Amniotic epithelial cell (primary cell): ENCODE measurements around the gene HSPA2.
A peak's percentile ranks its signal among the peaks of the same experiment; 100 is the strongest.
"Not testable (repeated sequence)": the region's sequence is repeated elsewhere in the genome, so short reads cannot be mapped to it uniquely, and the experiment has no call there.

ENCODE experiments used
- DNase-seq: peaks from one replicate; pipeline ENCODE4 v3.0.0-alpha.2; 2010; ENCODE audit warnings: low read depth

The HSPA2 gene

GRCh38 chr14:64515053-64515452 is 25.5 kb upstream of the HSPA2 start:
- DNase-seq, result no peak

DNA sequence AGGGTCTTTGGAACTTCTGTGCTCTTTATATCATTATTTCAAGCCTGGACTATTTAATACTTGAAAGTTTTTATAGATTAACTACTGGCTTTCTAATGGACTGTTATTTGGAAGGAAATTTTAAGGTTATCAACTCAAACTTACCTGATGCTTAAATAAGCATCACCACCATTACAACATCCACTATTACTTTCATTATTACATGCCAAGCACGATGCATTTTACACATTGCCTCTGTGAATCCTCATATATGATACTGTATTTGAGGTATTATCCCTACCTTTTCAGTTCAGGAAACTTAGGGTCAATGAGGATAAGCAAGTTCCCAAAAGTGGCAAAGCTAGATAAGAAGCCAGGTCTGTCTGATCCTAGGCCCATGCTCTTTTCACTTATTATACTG is 23.6 kb upstream of the HSPA2 start:
- no peak for DNase-seq

GRCh38 chr14:64517667-64518066 is 22.9 kb upstream of the HSPA2 start:
- DNase-seq, result not testable (repeated sequence)

DNA sequence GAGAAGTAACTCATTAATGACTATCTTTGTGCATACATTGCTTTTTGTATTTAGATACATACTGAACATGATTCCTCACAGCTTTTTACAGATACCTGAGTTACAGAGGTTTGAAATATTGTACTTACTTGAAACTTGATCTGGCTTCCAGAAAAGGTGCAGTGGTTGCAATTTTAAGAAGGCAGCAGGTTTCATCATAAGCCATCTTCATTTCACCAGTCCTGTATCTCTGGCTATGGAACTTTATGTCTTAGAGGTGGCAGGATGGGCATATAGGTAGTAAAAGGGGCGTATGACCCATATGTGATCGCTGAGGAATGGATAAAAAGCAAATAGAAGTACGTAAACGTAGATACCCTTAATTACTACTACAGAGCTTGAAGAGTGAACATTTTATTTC is 22.3 kb upstream of the HSPA2 start:
- no peak for DNase-seq

- DNase-seq, result no peak
These were observed 19.8 kb upstream of the HSPA2 start for GRCh38 chr14:64520699-64521098.

DNA sequence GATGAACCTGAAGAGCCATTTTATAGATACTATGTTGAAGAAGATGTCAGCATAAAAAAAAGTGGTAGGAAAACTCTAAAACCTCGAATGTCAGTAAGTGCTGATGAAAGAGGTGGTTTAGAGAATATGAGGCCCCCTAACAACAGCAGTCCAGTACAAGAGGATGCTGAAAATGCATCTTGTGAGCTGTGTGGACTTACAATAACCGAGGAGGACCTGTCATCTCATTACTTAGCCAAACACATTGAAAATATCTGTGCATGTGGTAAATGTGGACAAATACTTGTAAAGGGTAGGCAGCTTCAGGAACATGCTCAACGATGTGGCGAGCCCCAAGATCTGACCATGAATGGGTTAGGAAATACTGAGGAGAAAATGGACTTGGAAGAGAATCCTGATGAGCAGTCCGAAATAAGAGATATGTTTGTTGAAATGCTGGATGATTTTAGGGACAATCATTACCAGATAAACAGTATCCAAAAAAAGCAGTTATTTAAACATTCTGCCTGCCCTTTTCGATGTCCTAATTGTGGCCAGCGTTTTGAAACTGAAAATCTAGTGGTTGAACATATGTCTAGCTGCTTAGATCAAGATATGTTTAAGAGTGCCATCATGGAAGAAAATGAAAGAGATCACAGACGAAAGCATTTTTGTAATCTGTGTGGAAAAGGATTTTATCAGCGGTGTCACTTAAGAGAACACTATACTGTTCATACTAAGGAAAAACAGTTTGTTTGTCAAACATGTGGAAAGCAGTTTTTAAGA is 17.8 kb upstream of the HSPA2 start:
- no peak for DNase-seq

GRCh38 chr14:64525354-64525753 is 15.2 kb upstream of the HSPA2 start:
- DNase-seq, result no peak

- DNase-seq, result no peak
These were observed 9.0 kb upstream of the HSPA2 start for GRCh38 chr14:64531567-64531966.

DNA sequence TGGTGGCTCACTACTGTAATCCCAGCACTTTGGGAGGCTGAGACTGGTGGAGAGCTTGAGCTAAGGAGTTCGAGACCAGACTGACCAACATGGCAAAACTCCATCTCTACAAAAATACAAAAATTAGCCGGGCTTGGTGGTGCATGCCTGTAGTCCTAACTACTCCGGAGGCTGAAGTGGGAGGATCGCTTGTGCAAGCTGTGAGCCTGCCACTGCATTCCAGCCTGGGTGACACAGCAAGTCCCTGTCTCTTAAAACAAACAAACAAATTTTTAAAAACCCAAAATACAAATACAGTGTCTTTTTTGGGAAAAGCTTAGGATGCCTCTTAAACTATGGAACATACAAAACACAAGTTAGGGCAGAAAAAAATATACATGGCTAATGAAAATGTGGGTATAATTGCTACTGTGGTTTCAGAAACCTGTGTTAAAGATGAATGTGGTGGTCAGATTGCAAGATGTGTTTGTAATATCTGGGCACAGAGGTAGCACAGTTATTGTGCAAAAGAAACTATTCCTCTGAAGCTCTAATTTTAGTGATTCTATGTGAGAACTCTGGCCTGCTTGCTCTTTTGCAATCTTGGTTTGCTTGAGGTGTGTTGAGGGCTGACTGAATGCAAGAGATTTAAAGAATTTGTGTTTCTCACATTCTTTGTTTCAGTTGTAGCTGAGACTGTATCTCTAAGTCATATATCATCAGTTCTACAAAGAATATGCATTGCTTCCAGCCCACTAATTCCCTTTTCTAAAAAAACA is 3.9 kb upstream of the HSPA2 start:
- DNase-seq, result peak; percentile 98

DNA sequence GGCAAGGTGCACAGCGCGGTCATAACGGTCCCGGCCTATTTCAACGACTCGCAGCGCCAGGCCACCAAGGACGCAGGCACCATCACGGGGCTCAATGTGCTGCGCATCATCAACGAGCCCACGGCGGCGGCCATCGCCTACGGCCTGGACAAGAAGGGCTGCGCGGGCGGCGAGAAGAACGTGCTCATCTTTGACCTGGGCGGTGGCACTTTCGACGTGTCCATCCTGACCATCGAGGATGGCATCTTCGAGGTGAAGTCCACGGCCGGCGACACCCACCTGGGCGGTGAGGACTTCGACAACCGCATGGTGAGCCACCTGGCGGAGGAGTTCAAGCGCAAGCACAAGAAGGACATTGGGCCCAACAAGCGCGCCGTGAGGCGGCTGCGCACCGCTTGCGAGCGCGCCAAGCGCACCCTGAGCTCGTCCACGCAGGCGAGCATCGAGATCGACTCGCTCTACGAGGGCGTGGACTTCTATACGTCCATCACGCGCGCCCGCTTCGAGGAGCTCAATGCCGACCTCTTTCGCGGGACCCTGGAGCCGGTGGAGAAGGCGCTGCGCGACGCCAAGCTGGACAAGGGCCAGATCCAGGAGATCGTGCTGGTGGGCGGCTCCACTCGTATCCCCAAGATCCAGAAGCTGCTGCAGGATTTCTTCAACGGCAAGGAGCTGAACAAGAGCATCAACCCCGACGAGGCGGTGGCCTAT is 875 bp downstream of the HSPA2 start:
- peak; percentile 62 for DNase-seq

GRCh38 chr14:64541972-64542835 is 1.7 kb downstream of the HSPA2 start:
- DNase-seq, result no peak

GRCh38 chr14:64542836-64543201 is 2.3 kb downstream of the HSPA2 start:
- no peak for DNase-seq

DNA sequence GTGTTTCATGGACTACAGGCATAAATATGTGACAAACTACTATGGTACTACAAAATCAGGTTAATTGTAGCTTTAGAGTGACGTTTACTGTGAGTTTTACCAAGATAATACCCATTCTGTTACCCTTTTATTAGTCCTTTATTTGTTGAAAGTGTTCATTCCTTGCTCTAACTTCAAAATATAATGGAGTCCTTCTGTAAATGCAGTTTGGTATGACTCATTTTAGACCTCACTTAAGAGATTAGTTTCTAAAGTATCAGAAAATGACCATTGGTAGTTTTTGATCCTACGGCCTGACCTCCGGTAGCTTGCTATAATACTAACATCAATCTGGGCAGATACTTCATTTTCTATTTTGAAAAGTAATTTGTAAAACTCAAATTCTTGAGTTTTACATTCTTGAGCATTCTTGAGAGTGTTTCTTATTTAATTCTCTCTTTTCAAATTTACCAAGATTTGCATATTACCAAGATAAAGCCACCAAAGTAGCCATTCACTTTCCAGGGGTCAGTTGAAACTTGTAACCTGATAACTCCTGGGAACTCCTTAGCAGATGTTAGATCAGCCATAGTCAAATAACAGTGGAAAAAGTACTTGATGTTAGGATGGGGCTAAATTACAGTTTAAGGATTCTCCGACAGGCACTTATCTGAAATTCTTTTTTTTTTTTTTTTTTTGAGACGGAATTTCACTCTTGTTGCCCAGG is 4.2 kb downstream of the HSPA2 start:
- no peak for DNase-seq

- peak; percentile 43 for DNase-seq
These were observed 8.5 kb downstream of the HSPA2 start for GRCh38 chr14:64549016-64549415.

DNA sequence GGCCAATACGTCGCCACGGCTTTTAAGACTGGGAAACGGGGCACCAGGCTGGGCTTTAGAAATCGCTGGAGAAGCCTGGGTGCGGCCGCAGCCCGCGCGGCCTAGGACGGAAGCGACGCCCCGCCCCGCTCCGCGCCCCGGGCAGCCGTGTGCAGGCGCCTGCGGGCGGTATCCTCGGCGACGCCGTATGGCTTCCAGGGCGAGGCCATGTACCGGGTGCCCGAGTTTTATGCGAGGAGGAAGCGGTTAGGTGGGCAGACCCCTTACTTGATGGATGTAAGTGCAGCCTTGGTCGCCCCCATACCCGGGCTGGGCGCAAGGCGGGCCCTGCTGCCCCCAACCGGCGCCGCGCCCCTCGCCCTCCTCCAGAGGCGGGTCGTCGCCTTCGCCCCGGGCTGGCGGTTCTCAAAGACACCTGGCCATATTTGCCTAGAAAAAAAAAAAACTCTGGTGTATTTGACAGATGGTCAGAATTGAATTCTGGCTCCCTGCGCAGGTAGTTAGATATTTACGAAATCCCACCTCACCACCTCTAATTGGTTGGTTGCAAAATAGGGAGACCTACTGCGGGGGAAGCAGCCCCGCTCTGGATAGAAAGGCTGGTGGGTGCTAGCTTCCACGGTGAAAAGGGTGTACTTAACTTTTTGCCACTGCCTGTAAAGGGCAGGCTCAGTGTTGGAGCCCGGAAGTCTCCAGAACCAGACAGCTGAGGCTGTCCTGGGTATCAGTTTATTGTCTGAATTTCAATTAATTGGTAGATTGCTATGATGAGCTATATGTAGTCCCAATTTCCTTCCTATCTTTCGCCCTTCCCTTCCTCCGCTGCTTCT is 9.5 kb downstream of the HSPA2 start, which contains the start of gene PPP1R36:
Gene PPP1R36, plus strand, starts transcription at position 171 of the 830 bp plus-strand sequence. Its CDS starts 37 bp downstream, at position 208.
- no peak for DNase-seq

- no peak for DNase-seq
These were observed 10.2 kb downstream of the HSPA2 start for GRCh38 chr14:64550621-64551333.

DNA sequence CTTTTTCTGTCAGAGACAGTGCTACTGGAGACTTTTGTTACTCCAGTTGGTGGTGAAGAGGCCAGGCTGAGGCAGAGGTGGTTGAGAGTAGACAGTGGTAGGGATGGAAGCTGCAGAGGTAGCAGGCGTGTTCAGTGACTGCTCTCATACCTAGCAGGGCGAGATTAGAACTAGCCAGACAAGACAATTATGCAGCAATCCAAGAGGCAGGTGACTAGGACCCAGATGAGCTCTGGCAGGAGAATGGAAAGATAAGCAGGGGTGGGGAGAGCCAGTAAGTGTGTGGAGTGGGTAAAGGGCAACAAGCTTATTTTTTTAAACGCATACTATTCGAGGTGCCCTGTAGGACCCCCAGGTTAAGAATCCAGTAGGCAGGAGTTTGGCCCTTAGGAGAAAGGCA is 14.0 kb downstream of the HSPA2 start:
- DNase-seq, result no peak

GRCh38 chr14:64556526-64556925 is 16.0 kb downstream of the HSPA2 start:
- DNase-seq, result peak; percentile 97

DNA sequence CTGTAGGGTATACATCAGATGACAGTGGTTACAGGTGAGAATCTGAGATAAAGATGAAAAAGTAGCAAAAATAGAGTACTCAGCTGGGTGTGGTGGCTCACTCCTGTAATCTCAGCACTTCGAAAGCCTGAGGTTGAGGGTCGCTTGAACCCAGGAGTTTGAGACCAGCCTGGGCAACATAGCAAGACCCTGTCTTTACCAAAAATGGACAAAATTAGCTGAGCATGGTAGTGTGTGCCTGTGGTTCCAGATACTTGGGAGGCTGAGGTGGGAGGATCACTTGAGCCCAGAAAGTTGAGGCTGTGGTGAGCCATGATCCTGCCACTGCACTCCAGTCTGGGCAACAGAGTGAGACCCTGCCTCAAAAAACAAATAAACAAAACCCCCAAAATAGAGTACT is 17.7 kb downstream of the HSPA2 start:
- DNase-seq, result not testable (repeated sequence)

DNA sequence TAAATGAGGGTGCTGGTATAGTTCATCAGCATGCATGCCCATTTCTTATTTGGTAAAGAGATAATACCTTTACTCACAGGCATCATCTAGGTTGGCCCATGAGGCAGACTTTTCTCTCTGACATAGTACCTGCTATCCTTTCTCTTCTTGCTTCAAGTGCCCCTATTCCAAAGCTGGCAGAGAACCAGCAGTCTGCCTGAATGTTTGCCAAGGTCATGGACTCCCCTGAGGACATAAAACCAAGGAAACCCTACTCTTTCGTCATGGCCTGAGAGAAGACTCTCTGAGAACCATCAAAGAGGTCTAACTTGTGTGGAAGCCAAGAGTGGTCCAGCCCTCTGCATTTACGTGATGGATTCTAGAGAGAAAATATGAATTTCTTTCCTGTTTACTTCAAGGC is 21.1 kb downstream of the HSPA2 start:
- no peak for DNase-seq
